Osteoblast (primary cell): Measurements from ENCODE around the gene TMEM238. TPM values are rescaled to one million over a fixed set of nuclear protein-coding genes. Genes with fewer than 3 reads are reported as not detected.

Source experiments
- DNase-seq: peaks from one replicate; pipeline ENCODE4 v3.0.0; 2011; ENCODE audit warnings: low spot score, mixed read lengths; ENCODE audit not compliant: insufficient read length; ENCODE audit errors: missing footprints
- H2AFZ ChIP-seq: 2 replicates; pipeline ENCODE4 v1.6.0; 2011; ENCODE audit warnings: mild to moderate bottlenecking, low read length
- H3K27ac ChIP-seq: 2 replicates; pipeline ENCODE4 v1.5.1; 2011; ENCODE audit warnings: mild to moderate bottlenecking, low read depth, low read length, moderate library complexity
- H3K27me3 ChIP-seq: 2 replicates; pipeline ENCODE4 v1.6.0; 2012; ENCODE audit warnings: mild to moderate bottlenecking, control low read depth, inconsistent platforms, low read length, moderate library complexity; ENCODE audit not compliant: insufficient read depth
- H3K36me3 ChIP-seq: 2 replicates; pipeline ENCODE4 v1.5.1; 2011; ENCODE audit warnings: mild to moderate bottlenecking, low read length, control low read depth, moderate library complexity; ENCODE audit not compliant: insufficient read depth
- H3K4me1 ChIP-seq: 2 replicates; pipeline ENCODE4 v1.5.1; 2011; ENCODE audit warnings: mild to moderate bottlenecking, low read length, control low read depth, moderate library complexity; ENCODE audit not compliant: insufficient read depth
- H3K4me2 ChIP-seq: 2 replicates; pipeline ENCODE4 v1.6.0; 2011; ENCODE audit warnings: mild to moderate bottlenecking, low read length; ENCODE audit not compliant: insufficient read depth
- H3K4me3 ChIP-seq: fragments of 200-600 bp; sonication (generic); 3 replicates; pipeline ENCODE4 v1.5.1; 2012; ENCODE audit warnings: mild to moderate bottlenecking, low read length, inconsistent platforms; ENCODE audit not compliant: insufficient read depth
- H3K79me2 ChIP-seq: 2 replicates; pipeline ENCODE4 v1.6.0; 2012; ENCODE audit warnings: mild to moderate bottlenecking, low read length, control low read depth, inconsistent platforms; ENCODE audit not compliant: insufficient read depth
- H3K9me3 ChIP-seq: 2 replicates; pipeline ENCODE4 v1.5.1; 2011; ENCODE audit warnings: low read depth, low read length, control low read depth
- H4K20me1 ChIP-seq: 2 replicates; pipeline ENCODE4 v1.6.0; 2012; ENCODE audit warnings: mild to moderate bottlenecking, low read length, control low read depth; ENCODE audit not compliant: insufficient read depth
- total RNA-seq: library from RNA; depleted of rRNA; stranded (reverse); fragments of >200 nt; gene quantifications from 2 replicates; pipeline ENCODE4 v1.2.3, GENCODE V29; 2012
- TF ChIP-seq, protein P1 (sequence below): IDR thresholded peaks from 2 replicates; pipeline ENCODE4 v1.5.1; 2011; ENCODE audit warnings: mild to moderate bottlenecking, low read depth, low read length, moderate library complexity; ENCODE audit errors: extremely low read depth

Gene TMEM238
- total RNA-seq, 1 donor: not detected

DNA sequence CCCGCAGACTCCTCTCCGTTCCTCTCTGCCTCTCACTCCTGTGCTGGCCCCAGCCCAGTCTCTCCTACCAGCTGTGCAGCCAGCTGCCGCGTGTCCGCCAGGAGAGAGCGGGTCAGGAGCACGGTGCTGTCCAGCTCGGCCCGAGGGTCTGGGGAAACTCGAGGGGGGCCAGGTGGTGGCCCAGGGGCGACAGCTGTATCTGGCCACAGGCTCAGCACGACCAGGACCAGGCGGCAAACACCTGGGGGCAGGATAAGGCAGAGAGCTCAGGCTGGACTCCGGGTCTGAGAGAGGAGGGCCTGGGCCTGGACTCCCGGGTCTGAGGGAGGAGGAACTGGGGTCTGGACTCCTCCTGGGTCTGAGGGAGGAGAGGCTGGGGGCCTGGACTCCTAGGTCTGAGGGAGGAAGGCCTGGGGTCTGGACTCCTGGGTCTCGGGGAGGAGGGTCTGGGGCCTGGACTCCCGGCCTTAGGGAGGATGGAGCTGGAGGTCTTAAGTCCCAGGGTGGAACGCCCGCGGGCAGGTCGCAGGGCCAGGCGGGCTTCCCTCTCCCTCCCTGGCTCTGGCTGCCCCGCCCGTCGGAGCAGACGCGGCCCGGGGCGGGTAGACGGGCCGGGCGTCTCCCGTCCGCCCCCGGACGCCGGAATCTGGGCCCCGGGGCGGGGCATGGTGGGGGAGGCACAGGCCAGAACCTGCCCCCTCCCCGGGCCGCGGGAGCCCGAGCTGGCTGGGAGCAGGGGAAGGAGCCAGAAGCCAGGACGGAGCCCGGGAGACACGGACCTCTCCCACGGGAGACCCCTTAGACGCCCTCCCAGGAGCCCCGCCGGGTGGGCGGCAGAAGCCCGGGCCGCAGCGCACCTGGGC, 15.2 kb downstream of the TMEM238 start:
- H3K36me3 ChIP-seq: peaks cover 6% of the 10 kb centered on the region
- peak overlapping the region; percentile 69 for H3K4me3 ChIP-seq
- no peaks in the 10 kb centered on the region for H3K79me2 ChIP-seq
- peaks cover 15% of the 10 kb centered on the region for H3K4me1 ChIP-seq
- peak overlapping the region; percentile 15 for H2AFZ ChIP-seq
- peak overlapping the region; percentile 28 for H3K27ac ChIP-seq
- H3K27me3 ChIP-seq: no peaks in the 10 kb centered on the region
- peak; percentile 100 for DNase-seq
- H3K9me3 ChIP-seq: no peaks in the 10 kb centered on the region
- H4K20me1 ChIP-seq: no peaks in the 10 kb centered on the region
- peak overlapping the region; percentile 67 for H3K4me2 ChIP-seq
- TF ChIP-seq, protein P1, sequence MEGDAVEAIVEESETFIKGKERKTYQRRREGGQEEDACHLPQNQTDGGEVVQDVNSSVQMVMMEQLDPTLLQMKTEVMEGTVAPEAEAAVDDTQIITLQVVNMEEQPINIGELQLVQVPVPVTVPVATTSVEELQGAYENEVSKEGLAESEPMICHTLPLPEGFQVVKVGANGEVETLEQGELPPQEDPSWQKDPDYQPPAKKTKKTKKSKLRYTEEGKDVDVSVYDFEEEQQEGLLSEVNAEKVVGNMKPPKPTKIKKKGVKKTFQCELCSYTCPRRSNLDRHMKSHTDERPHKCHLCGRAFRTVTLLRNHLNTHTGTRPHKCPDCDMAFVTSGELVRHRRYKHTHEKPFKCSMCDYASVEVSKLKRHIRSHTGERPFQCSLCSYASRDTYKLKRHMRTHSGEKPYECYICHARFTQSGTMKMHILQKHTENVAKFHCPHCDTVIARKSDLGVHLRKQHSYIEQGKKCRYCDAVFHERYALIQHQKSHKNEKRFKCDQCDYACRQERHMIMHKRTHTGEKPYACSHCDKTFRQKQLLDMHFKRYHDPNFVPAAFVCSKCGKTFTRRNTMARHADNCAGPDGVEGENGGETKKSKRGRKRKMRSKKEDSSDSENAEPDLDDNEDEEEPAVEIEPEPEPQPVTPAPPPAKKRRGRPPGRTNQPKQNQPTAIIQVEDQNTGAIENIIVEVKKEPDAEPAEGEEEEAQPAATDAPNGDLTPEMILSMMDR: no peak

DNA sequence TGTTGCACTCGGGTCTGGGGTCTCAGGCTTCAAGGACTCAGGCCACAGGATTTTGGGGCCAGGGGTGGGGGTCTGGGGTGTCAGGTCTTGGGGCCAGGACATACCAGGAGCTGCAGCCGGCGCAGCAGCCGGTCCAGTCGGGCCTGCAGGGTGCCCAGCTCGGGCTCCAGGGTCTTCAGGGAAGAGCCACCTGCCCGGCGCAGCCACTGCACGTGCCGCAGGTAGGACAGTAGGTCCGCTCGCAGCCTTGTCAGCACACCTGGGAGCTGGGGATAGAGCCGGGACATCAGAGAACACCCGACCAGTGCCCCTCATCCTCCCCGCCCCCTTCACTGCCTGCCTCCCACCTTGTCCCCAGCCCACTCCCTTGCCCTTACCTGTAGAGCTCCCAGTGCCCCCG, 16.0 kb downstream of the TMEM238 start:
- no peak for DNase-seq
- Histone ChIP-seq H3K27me3 (no peaks in the 10 kb centered on the region), H2AFZ (no peak overlapping the region), H3K27ac (no peak overlapping the region), H3K36me3 (peaks cover 6% of the 10 kb centered on the region), H3K4me3 (no peak overlapping the region), H4K20me1 (no peaks in the 10 kb centered on the region), H3K4me2 (no peak overlapping the region), H3K4me1 (peaks cover 15% of the 10 kb centered on the region), H3K79me2 (no peaks in the 10 kb centered on the region), H3K9me3 (no peaks in the 10 kb centered on the region)
- TF ChIP-seq, protein P1: no peak

DNA sequence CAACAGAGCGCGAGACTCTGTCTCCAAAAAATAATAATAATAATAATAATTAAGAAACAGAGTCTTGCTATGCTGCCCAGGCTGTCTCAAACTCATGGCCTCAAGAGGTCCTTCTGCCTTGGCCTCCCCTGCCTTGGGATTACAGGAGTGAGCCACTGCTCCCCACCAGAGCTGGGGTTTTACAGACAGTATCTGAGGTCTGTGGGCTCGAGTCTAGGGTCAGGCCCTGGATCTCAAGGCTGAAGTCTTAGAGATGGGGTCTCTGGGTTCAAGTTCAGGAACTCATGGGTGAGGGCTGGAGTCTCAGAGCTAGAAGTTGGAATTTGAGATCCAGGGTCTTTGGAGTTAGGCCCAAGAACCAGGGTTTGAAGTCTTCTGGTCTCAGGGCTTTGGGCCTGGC, 17.3 kb downstream of the TMEM238 start:
- Histone ChIP-seq H3K4me1 (peaks cover 11% of the 10 kb centered on the region), H3K9me3 (no peaks in the 10 kb centered on the region), H3K36me3 (peaks cover 6% of the 10 kb centered on the region), H2AFZ (no peak overlapping the region), H3K27me3 (no peaks in the 10 kb centered on the region), H3K27ac (no peak overlapping the region), H3K4me3 (no peak overlapping the region), H3K79me2 (no peaks in the 10 kb centered on the region), H4K20me1 (no peaks in the 10 kb centered on the region), H3K4me2 (no peak overlapping the region)
- TF ChIP-seq, protein P1: no peak
- DNase-seq: no peak

GRCh38 chr19:55365964-55366363, 18.1 kb downstream of the TMEM238 start:
- H3K36me3 ChIP-seq: peaks cover 6% of the 10 kb centered on the region
- H3K4me1 ChIP-seq: peaks cover 9% of the 10 kb centered on the region
- no peak overlapping the region for H3K4me3 ChIP-seq
- H3K27ac ChIP-seq: no peak overlapping the region
- H4K20me1 ChIP-seq: no peaks in the 10 kb centered on the region
- TF ChIP-seq, protein P1: no peak
- H3K79me2 ChIP-seq: no peaks in the 10 kb centered on the region
- H3K27me3 ChIP-seq: no peaks in the 10 kb centered on the region
- no peaks in the 10 kb centered on the region for H3K9me3 ChIP-seq
- DNase-seq: no peak
- H3K4me2 ChIP-seq: no peak overlapping the region
- no peak overlapping the region for H2AFZ ChIP-seq
